Stimulated activated CD8-positive, alpha-beta memory T cell treated with anti-CD3 and anti-CD28 coated beads, Interleukin-7, amount 100 ng/mL, for 4 hours (primary cell): ENCODE data around the gene IL6R.

Source experiments
- DNase-seq, 2 donors: peaks; one replicate each; pipeline ENCODE4 v3.0.0-alpha.2; 2020; ENCODE audit warnings: low read depth in 2 of 2

IL6R gene

DNA sequence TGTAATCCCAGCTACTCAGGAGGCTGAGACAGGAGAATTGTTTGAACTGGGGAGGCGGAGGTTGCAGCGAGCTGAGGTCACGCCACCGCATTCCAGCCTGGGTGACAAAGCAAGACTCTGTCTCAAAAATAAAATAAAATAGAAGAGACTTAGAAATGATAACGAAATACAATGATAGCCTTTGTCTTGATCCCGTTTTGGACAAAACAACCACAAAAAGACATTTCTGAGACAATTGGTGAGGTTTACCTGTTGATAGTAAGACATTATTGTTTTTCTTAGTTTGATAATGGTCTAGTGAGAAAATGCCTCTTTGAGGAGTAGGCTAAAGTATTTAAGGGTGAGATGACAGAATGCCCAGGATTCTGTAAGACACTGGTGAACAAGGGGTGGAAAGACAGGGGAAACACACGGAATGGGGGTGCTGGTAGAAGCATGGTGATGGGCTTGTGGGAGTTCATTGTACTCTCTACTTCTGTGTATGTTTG, 109.0 kb downstream of the IL6R start:
- DNase-seq: no peak

DNA sequence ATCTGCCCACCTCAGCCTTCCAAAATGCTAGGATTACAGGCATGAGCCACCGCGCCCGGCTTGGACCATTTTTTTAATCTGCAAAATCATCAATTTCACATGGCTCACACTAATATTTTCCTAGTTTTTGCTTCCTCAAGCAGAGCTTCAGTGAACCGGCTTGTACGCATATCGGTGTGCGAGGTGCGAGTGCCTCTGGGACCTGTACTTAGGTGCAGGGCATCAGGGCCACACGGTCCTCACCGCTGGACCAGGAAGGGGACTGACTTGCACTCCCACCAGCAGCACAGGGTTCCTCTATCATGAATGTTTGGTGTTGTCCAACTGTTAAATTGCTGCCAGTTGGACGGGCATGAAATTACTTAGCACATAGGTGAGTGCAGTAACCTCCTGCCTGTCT, 112.5 kb downstream of the IL6R start:
- no peak for DNase-seq
